Measurements from ENCODE around the gene DLGAP1.

Gene DLGAP1

DNA sequence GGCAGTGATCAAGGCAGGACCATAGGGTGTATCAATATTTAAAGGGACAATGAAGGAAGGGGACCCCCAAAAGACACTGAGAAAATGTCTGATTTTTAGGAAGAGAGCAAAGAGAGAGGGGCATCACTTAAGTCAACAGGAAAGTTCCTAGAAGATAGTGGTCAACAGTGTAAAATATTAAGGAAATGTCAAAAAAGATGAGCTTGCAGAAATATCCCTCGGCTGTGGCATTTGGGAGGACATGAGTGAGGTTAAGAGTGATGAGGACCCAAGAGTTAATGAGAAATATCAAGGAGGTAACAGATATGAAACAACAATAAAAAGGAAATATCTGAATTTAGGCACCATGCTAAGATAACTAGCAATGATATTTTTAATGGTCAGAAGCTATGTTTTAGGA lies 665.6 kb downstream of the DLGAP1 start:
- H3K23ac ChIP-seq (ENCODE audit: low read length), result no peak overlapping the region
- H3K56ac ChIP-seq (ENCODE audit: low read length), result no peak overlapping the region
- no peak overlapping the region for H2BK120ac ChIP-seq (ENCODE audit: low read depth, low read length)
- H2BK5ac ChIP-seq (ENCODE audit: low read length), result no peak overlapping the region
- H3K4me3 ChIP-seq (ENCODE audit: low read length), result no peak overlapping the region
- H3K4me1 ChIP-seq (ENCODE audit: control insufficient read depth, low read depth, low read length), result peaks cover 4% of the 10 kb centered on the region
- H3K27ac ChIP-seq (ENCODE audit: low read depth, low read length), result no peak overlapping the region
- H2AK5ac ChIP-seq (ENCODE audit: low read length), result no peak overlapping the region
- no CpG with 5 or more reads among the region's 1 CpG for WGBS (ENCODE audit: extremely low coverage, insufficient coverage, low lambda C conversion rate)
- H4K8ac ChIP-seq (ENCODE audit: low read depth, low read length), result no peak overlapping the region
- H3K18ac ChIP-seq (ENCODE audit: low read length), result no peak overlapping the region
- H3K9ac ChIP-seq (ENCODE audit: low read length), result no peak overlapping the region
- no peak overlapping the region for H4K5ac ChIP-seq (ENCODE audit: low read length)
- no peak for DNase-seq
- no peak overlapping the region for H3K4ac ChIP-seq (ENCODE audit: low read depth, low read length)
- H3K79me1 ChIP-seq (ENCODE audit: low read length), result no peaks in the 10 kb centered on the region
- H3K36me3 ChIP-seq (ENCODE audit: control insufficient read depth, insufficient read depth, low read length), result no peaks in the 10 kb centered on the region
- H3K79me2 ChIP-seq (ENCODE audit: control insufficient read depth, insufficient read depth, low read length), result no peaks in the 10 kb centered on the region
- no peak overlapping the region for H2BK15ac ChIP-seq (replicated peaks; ENCODE audit: low read depth)
- no peak overlapping the region for H3K4me2 ChIP-seq (ENCODE audit: low read length)
- no peaks in the 10 kb centered on the region for H3K27me3 ChIP-seq (ENCODE audit: insufficient read depth, low read length, poor library complexity)

DNA sequence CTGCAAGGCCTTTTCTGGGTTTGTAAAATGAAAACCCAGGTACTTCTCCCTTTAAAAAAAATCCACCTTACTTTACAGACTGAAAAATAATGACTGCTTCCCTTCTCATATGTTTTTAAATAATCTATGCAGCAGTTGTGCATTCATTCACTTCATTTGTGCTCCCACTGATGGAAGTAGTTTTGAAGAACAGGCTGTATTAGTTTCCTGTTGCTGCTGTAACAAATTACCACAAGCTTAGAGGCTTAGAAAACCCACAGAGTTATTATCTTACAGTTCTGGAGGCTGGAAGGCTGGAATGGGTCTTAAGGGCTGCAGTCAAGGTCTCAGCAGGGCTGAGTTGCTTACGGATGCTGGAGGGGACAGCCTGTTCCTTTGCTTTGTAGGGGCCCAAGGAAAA lies 670.2 kb downstream of the DLGAP1 start:
- Histone ChIP-seq H3K79me1 (ENCODE audit: low read length) (no peaks in the 10 kb centered on the region), H3K4ac (ENCODE audit: low read depth, low read length) (no peak overlapping the region), H3K27ac (ENCODE audit: low read depth, low read length) (no peak overlapping the region), H2BK5ac (ENCODE audit: low read length) (no peak overlapping the region), H3K79me2 (ENCODE audit: control insufficient read depth, insufficient read depth, low read length) (no peaks in the 10 kb centered on the region), H3K4me1 (ENCODE audit: control insufficient read depth, low read depth, low read length) (no peaks in the 10 kb centered on the region), H3K9ac (ENCODE audit: low read length) (no peak overlapping the region), H3K36me3 (ENCODE audit: control insufficient read depth, insufficient read depth, low read length) (no peaks in the 10 kb centered on the region), H3K4me2 (ENCODE audit: low read length) (no peak overlapping the region), H2BK120ac (ENCODE audit: low read depth, low read length) (no peak overlapping the region), H4K8ac (ENCODE audit: low read depth, low read length) (no peak overlapping the region), H4K5ac (ENCODE audit: low read length) (no peak overlapping the region), H3K27me3 (ENCODE audit: insufficient read depth, low read length, poor library complexity) (no peaks in the 10 kb centered on the region), H3K4me3 (ENCODE audit: low read length) (no peak overlapping the region), H3K23ac (ENCODE audit: low read length) (no peak overlapping the region), H3K18ac (ENCODE audit: low read length) (no peak overlapping the region), H3K56ac (ENCODE audit: low read length) (no peak overlapping the region), H2BK15ac (replicated peaks; ENCODE audit: low read depth) (no peak overlapping the region), H2AK5ac (ENCODE audit: low read length) (no peak overlapping the region)
- no peak for DNase-seq
- no CpG with 5 or more reads among the region's 1 CpG for WGBS (ENCODE audit: extremely low coverage, insufficient coverage, low lambda C conversion rate)

DNA sequence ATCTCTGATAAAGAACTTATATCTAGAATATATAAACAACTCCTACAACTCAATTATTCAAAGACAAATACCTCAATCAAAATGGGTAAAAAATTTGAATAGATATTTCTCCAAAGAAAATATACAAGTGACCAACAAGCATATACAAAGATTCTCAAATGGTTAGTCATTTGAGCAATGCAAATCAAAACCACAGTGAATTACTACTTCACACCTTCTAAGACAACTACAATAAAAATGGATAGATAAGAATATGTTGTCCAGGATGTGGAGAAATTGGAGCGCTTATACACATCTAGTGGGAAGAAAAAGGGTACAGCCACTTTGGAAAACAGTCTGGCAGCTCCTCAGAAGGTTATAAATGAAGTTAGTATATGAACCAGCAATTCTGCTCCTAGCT lies 672.2 kb downstream of the DLGAP1 start:
- Histone ChIP-seq H3K9ac (ENCODE audit: low read length) (no peak overlapping the region), H3K79me2 (ENCODE audit: control insufficient read depth, insufficient read depth, low read length) (no peaks in the 10 kb centered on the region), H3K4me3 (ENCODE audit: low read length) (no peak overlapping the region), H3K4ac (ENCODE audit: low read depth, low read length) (no peak overlapping the region), H3K36me3 (ENCODE audit: control insufficient read depth, insufficient read depth, low read length) (no peaks in the 10 kb centered on the region), H3K27ac (ENCODE audit: low read depth, low read length) (no peak overlapping the region), H3K56ac (ENCODE audit: low read length) (no peak overlapping the region), H3K4me1 (ENCODE audit: control insufficient read depth, low read depth, low read length) (no peaks in the 10 kb centered on the region), H2BK120ac (ENCODE audit: low read depth, low read length) (no peak overlapping the region), H3K79me1 (ENCODE audit: low read length) (no peaks in the 10 kb centered on the region), H2BK5ac (ENCODE audit: low read length) (no peak overlapping the region), H2AK5ac (ENCODE audit: low read length) (no peak overlapping the region), H3K18ac (ENCODE audit: low read length) (no peak overlapping the region), H4K5ac (ENCODE audit: low read length) (no peak overlapping the region), H3K27me3 (ENCODE audit: insufficient read depth, low read length, poor library complexity) (no peaks in the 10 kb centered on the region), H3K4me2 (ENCODE audit: low read length) (no peak overlapping the region), H2BK15ac (replicated peaks; ENCODE audit: low read depth) (no peak overlapping the region), H3K23ac (ENCODE audit: low read length) (no peak overlapping the region), H4K8ac (ENCODE audit: low read depth, low read length) (no peak overlapping the region)
- no CpG with 5 or more reads among the region's 1 CpG for WGBS (ENCODE audit: extremely low coverage, insufficient coverage, low lambda C conversion rate)
- DNase-seq, result no peak

DNA sequence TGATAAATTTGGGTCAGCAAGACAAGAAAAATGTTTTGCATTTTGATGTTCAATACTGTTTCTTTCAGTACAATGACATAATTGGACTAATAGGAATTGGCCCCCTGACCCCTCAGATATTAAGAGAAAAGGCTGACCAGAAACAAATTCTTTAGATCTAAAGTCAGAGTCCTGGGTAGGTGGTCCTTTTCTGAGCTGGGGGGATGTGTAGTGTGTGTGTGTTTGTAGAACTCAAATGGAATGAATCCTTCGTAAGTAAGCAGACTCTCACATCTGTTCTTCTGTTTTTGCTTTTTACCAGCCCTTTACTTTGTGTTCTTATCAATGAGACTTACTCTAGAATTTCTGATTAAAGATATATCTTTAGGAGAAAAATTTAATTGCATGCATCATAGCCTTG lies 677.4 kb downstream of the DLGAP1 start:
- Histone ChIP-seq H3K36me3 (ENCODE audit: control insufficient read depth, insufficient read depth, low read length) (no peaks in the 10 kb centered on the region), H3K4me2 (ENCODE audit: low read length) (no peak overlapping the region), H3K27me3 (ENCODE audit: insufficient read depth, low read length, poor library complexity) (no peaks in the 10 kb centered on the region), H3K4ac (ENCODE audit: low read depth, low read length) (no peak overlapping the region), H2BK120ac (ENCODE audit: low read depth, low read length) (no peak overlapping the region), H3K9ac (ENCODE audit: low read length) (no peak overlapping the region), H3K23ac (ENCODE audit: low read length) (no peak overlapping the region), H2AK5ac (ENCODE audit: low read length) (no peak overlapping the region), H3K79me2 (ENCODE audit: control insufficient read depth, insufficient read depth, low read length) (no peaks in the 10 kb centered on the region), H2BK5ac (ENCODE audit: low read length) (no peak overlapping the region), H3K4me1 (ENCODE audit: control insufficient read depth, low read depth, low read length) (no peaks in the 10 kb centered on the region), H4K5ac (ENCODE audit: low read length) (no peak overlapping the region), H4K8ac (ENCODE audit: low read depth, low read length) (no peak overlapping the region), H3K4me3 (ENCODE audit: low read length) (no peak overlapping the region), H3K56ac (ENCODE audit: low read length) (no peak overlapping the region), H3K79me1 (ENCODE audit: low read length) (no peaks in the 10 kb centered on the region), H3K27ac (ENCODE audit: low read depth, low read length) (no peak overlapping the region), H3K18ac (ENCODE audit: low read length) (no peak overlapping the region), H2BK15ac (replicated peaks; ENCODE audit: low read depth) (no peak overlapping the region)
- no CpG with 5 or more reads among the region's 1 CpG for WGBS (ENCODE audit: extremely low coverage, insufficient coverage, low lambda C conversion rate)
- no peak for DNase-seq

DNA sequence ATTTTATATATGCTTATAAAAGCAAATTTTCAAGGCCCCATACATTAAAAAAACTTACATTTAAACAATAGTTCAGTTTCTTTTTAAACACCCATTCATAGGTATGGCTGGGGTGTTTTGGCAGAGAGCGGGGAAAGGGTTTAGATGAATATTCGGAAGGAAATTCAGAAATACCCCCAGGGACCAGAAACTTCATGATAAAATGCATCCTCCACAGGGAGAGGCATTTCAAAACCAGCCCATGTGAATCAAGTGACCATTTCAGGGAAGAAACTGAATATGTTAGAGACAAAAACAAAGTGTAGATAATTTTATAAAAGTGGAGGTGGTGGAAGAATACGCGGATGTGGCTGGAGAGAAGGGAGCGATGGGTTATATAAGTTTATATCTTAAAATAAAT lies 678.0 kb downstream of the DLGAP1 start:
- WGBS (ENCODE audit: extremely low coverage, insufficient coverage, low lambda C conversion rate), result 100% methylated on average over 2 of the region's 5 CpGs
- Histone ChIP-seq H3K4me2 (ENCODE audit: low read length) (no peak overlapping the region), H3K9ac (ENCODE audit: low read length) (no peak overlapping the region), H3K79me2 (ENCODE audit: control insufficient read depth, insufficient read depth, low read length) (no peaks in the 10 kb centered on the region), H2AK5ac (ENCODE audit: low read length) (no peak overlapping the region), H4K8ac (ENCODE audit: low read depth, low read length) (no peak overlapping the region), H2BK5ac (ENCODE audit: low read length) (no peak overlapping the region), H3K4me1 (ENCODE audit: control insufficient read depth, low read depth, low read length) (no peaks in the 10 kb centered on the region), H2BK15ac (replicated peaks; ENCODE audit: low read depth) (no peak overlapping the region), H3K18ac (ENCODE audit: low read length) (no peak overlapping the region), H3K27me3 (ENCODE audit: insufficient read depth, low read length, poor library complexity) (no peaks in the 10 kb centered on the region), H3K27ac (ENCODE audit: low read depth, low read length) (no peak overlapping the region), H3K4ac (ENCODE audit: low read depth, low read length) (no peak overlapping the region), H4K5ac (ENCODE audit: low read length) (no peak overlapping the region), H3K4me3 (ENCODE audit: low read length) (no peak overlapping the region), H3K36me3 (ENCODE audit: control insufficient read depth, insufficient read depth, low read length) (no peaks in the 10 kb centered on the region), H3K56ac (ENCODE audit: low read length) (no peak overlapping the region), H2BK120ac (ENCODE audit: low read depth, low read length) (no peak overlapping the region), H3K79me1 (ENCODE audit: low read length) (no peaks in the 10 kb centered on the region), H3K23ac (ENCODE audit: low read length) (no peak overlapping the region)
- DNase-seq, result no peak

DNA sequence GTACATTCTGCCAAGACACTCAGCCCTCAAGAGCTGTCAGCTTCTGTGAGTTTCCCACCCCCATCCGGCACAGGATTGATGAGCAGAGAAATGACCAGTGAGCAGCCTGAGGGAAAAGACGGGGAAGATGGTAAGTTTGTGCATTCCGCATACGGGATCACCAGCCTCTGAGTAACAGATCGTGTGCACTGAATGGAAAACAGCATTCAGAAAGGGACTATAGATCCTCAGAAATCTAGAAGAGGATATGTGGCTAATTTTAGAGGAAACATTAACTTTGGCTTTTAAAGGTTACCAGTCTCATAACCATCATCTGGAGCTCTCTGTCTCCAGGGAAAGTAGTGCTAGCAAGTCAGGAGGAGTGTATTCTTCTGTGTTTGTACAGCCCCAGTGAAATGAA lies 679.1 kb downstream of the DLGAP1 start:
- no peak overlapping the region for H2BK15ac ChIP-seq (replicated peaks; ENCODE audit: low read depth)
- no peaks in the 10 kb centered on the region for H3K79me2 ChIP-seq (ENCODE audit: control insufficient read depth, insufficient read depth, low read length)
- H4K8ac ChIP-seq (ENCODE audit: low read depth, low read length), result no peak overlapping the region
- no peak overlapping the region for H3K4me3 ChIP-seq (ENCODE audit: low read length)
- no peak overlapping the region for H3K18ac ChIP-seq (ENCODE audit: low read length)
- no peak overlapping the region for H3K56ac ChIP-seq (ENCODE audit: low read length)
- H3K23ac ChIP-seq (ENCODE audit: low read length), result no peak overlapping the region
- H4K5ac ChIP-seq (ENCODE audit: low read length), result no peak overlapping the region
- no peak for DNase-seq
- H3K36me3 ChIP-seq (ENCODE audit: control insufficient read depth, insufficient read depth, low read length), result no peaks in the 10 kb centered on the region
- H2AK5ac ChIP-seq (ENCODE audit: low read length), result no peak overlapping the region
- H3K4me2 ChIP-seq (ENCODE audit: low read length), result no peak overlapping the region
- H3K4ac ChIP-seq (ENCODE audit: low read depth, low read length), result no peak overlapping the region
- no peak overlapping the region for H2BK120ac ChIP-seq (ENCODE audit: low read depth, low read length)
- H3K27ac ChIP-seq (ENCODE audit: low read depth, low read length), result no peak overlapping the region
- H3K79me1 ChIP-seq (ENCODE audit: low read length), result no peaks in the 10 kb centered on the region
- H2BK5ac ChIP-seq (ENCODE audit: low read length), result no peak overlapping the region
- no peaks in the 10 kb centered on the region for H3K4me1 ChIP-seq (ENCODE audit: control insufficient read depth, low read depth, low read length)
- H3K27me3 ChIP-seq (ENCODE audit: insufficient read depth, low read length, poor library complexity), result no peaks in the 10 kb centered on the region
- WGBS (ENCODE audit: extremely low coverage, insufficient coverage, low lambda C conversion rate), result no CpG with 5 or more reads among the region's 5 CpGs
- no peak overlapping the region for H3K9ac ChIP-seq (ENCODE audit: low read length)
